HepG2 (cell line): ENCODE data around the gene ACTN2. TPM values are rescaled to one million over a fixed set of nuclear protein-coding genes. Genes with fewer than 3 reads are reported as not detected.

Experiments
- ATAC-seq: fragments of 200-7000 bp; cut with Tn5 transposase; 3 replicates; pipeline ENCODE4 v1.9.1; 2020; ENCODE audit warnings: mild to moderate bottlenecking, moderate library complexity
- BruUV-seq: library from RNA; stranded (reverse); fragments of 400-500 nt; replicated peaks from 2 replicates; lab custom pipeline; 2021; lab: Mats Ljungman, UMichigan
- CTCF ChIA-PET: fragments of 300-600 bp; formaldehyde crosslinking; extraction: SDS; loops from one replicate; lab custom pipeline; 2021; ENCODE audit warnings: low total read pairs, inconsistent platforms, low intra/inter-chr PET ratio; lab: Yijun Ruan, JAX
- POLR2A ChIA-PET: fragments of 350-600 bp; sonication (Branson Sonifier 250); formaldehyde crosslinking; loops from one replicate; lab custom pipeline; 2020; ENCODE audit warnings: antibody characterized with exemption, inconsistent platforms; lab: Yijun Ruan, JAX
- DNase-seq: peaks from one replicate; pipeline ENCODE4 v3.0.0-alpha.2; 2015; ENCODE audit warnings: low spot score
- FAIRE-seq: peaks from 3 replicates; lab custom pipeline; 2011; peaks lifted over from hg19 to GRCh38; lab: Jason Lieb, UNC
- H2AFZ ChIP-seq: one replicate; pipeline ENCODE4 v1.6.1; 2011; ENCODE audit warnings: low read length, inconsistent platforms
- H3K27ac ChIP-seq: fragments of 300-600 bp; 3 replicates; pipeline ENCODE4 v1.8.0; 2011; ENCODE audit warnings: mixed run types, mild to moderate bottlenecking, mixed read lengths, low read length, inconsistent platforms; ENCODE audit not compliant: insufficient read depth; ENCODE audit errors: extremely low read length
- H3K27me3 ChIP-seq, 2 experiments: fragments of 200-600 bp in 1 of 2; 2 replicates in 1 of 2; 3 replicates in 1 of 2; pipeline versions ENCODE4 v1.6.0 to v1.8.0; 2011; ENCODE audit warnings: low read length in 2 of 2, mild to moderate bottlenecking in 2 of 2, moderate library complexity in 2 of 2, inconsistent platforms in 1 of 2; ENCODE audit not compliant: insufficient read depth in 2 of 2, control insufficient read depth in 1 of 2
- H3K36me3 ChIP-seq, 2 experiments: fragments of 200-600 bp in 1 of 2; replicated peaks in 1 of 2; 2 replicates in 1 of 2; 3 replicates in 1 of 2; pipeline versions ENCODE4 v1.5.1 to v1.8.0; 2011; ENCODE audit warnings: low read length in 2 of 2, inconsistent platforms in 1 of 2; ENCODE audit not compliant: insufficient read depth in 2 of 2, control insufficient read depth in 1 of 2
- H3K4me1 ChIP-seq: 2 replicates; pipeline ENCODE4 v1.5.1; 2012; ENCODE audit warnings: low read length, inconsistent platforms; ENCODE audit not compliant: insufficient read depth
- H3K4me2 ChIP-seq: 2 replicates; pipeline ENCODE4 v1.6.0; 2011; ENCODE audit warnings: low read depth, low read length, inconsistent platforms
- H3K4me3 ChIP-seq, 3 experiments: fragments of 200-600 bp in 1 of 3; sonication (generic), shearing (Covaris generic) in 1 of 3; replicated peaks in 1 of 3; 2 replicates each; pipeline ENCODE4 v1.5.1; 2011 to 2016; ENCODE audit warnings: low read length in 3 of 3, inconsistent platforms in 2 of 3, low read depth in 2 of 3, mild to moderate bottlenecking in 2 of 3, control low read depth in 1 of 3, mixed read lengths in 1 of 3; ENCODE audit not compliant: insufficient read depth in 1 of 3
- H3K79me2 ChIP-seq: one replicate; pipeline ENCODE4 v1.6.1; 2011; ENCODE audit warnings: low read length, inconsistent platforms; ENCODE audit not compliant: insufficient read depth
- H3K9ac ChIP-seq: 2 replicates; pipeline ENCODE4 v1.6.0; 2011; ENCODE audit warnings: mild to moderate bottlenecking, low read depth, low read length, inconsistent platforms; ENCODE audit not compliant: insufficient read depth
- H3K9me3 ChIP-seq: 2 replicates; pipeline ENCODE4 v1.5.1; 2012; ENCODE audit warnings: mild to moderate bottlenecking, low read length
- H4K20me1 ChIP-seq: 2 replicates; pipeline ENCODE4 v1.6.0; 2011; ENCODE audit warnings: inconsistent platforms, mild to moderate bottlenecking, low read length, moderate library complexity; ENCODE audit not compliant: insufficient read depth
- POGZ ChIP-seq: sonication (generic); formaldehyde crosslinking; IDR thresholded peaks from 2 replicates; pipeline ENCODE4 v1.4.0; 2020; ENCODE audit warnings: mild to moderate bottlenecking, missing genetic modification reagents
- PRDM15 ChIP-seq: sonication (generic); formaldehyde crosslinking; IDR thresholded peaks from 2 replicates; pipeline ENCODE4 v1.4.0; 2020; ENCODE audit warnings: missing genetic modification reagents
- THAP9 ChIP-seq: sonication (generic); formaldehyde crosslinking; IDR thresholded peaks from 2 replicates; pipeline ENCODE4; 2020; ENCODE audit warnings: missing genetic modification reagents, mild to moderate bottlenecking, borderline replicate concordance
- ZNF484 ChIP-seq: sonication (generic); formaldehyde crosslinking; IDR thresholded peaks from 2 replicates; pipeline ENCODE4 v1.5.1; 2020; ENCODE audit warnings: mild to moderate bottlenecking, low read depth, missing genetic modification reagents, borderline replicate concordance
- ZNF580 ChIP-seq: IDR thresholded peaks from 2 replicates; pipeline ENCODE4 v1.6.1; 2016; ENCODE audit warnings: low read depth, borderline replicate concordance
- WGBS: methylation state at CpG from one replicate; pipeline ENCODE4 v1.1.6; 2017; ENCODE audit warnings: low lambda C conversion rate; 5-methylcytosine and 5-hydroxymethylcytosine counted together
- in situ Hi-C: cut with HindIII; loops from 2 replicates; pipeline ENCODE4 v1.10.0; 2017; ENCODE audit warnings: low pct_unique_long_range_greater_than_20kb; ENCODE audit not compliant: extremely low pct_ligation_motif_present
- intact Hi-C: fragments of 100-400 bp; cut with micrococcal nuclease; formaldehyde crosslinking; loops from one replicate; pipeline ENCODE4 v1.10.0; 2022; ENCODE audit not compliant: unreplicated experiment
- polyA plus RNA-seq, 8 experiments: library from polyadenylated mRNA; depleted of rRNA in 3 of 8; stranded (reverse) in 7 of 8; unstranded in 1 of 8; fragments of >200 nt; fragmentation: Illumina TruSeq in 4 of 8; extraction: Trizol in 4 of 8; gene quantifications; 2 replicates each; pipeline versions ENCODE4 v1.2.1 to v1.2.3, GENCODE V29; 2011 to 2016; ENCODE audit warnings: low read depth in 4 of 8, missing spikeins in 1 of 8, mixed read lengths in 1 of 8; ENCODE audit not compliant: insufficient read depth in 1 of 8
- total RNA-seq, 5 experiments: library from RNA; depleted of rRNA; stranded (reverse); fragments of >200 nt; fragmentation: Illumina TruSeq; extraction: Trizol; gene quantifications; 2 replicates each; pipeline ENCODE4 v1.2.3, GENCODE V29; 2016; ENCODE audit warnings: low read depth in 1 of 5

Gene ACTN2
- total and polyA plus RNA-seq, 2 of the 13 experiments (the other 11 are each of a cell fraction or from before 2014, with no cell fraction given): 0.04 to 0.13 TPM

GRCh38 chr1:236705771-236706170 lies 19.5 kb downstream of the ACTN2 start (continued):
- TF ChIP-seq PRDM15 (CRISPR knock-in tag): no peak
- no peak for TF ChIP-seq ZNF484 (CRISPR knock-in tag)
- TF ChIP-seq THAP9 (CRISPR knock-in tag): no peak
- TF ChIP-seq, all 625 proteins: peak for 0

- intact Hi-C loops (no loop called here), in situ Hi-C loops (no loop called here)
- Histone ChIP-seq H4K20me1 (no peaks in the 10 kb centered on the region), H3K9me3 (no peaks in the 10 kb centered on the region), H2AFZ (no peak overlapping the region), H3K36me3 (no peaks in the 10 kb centered on the region), H3K9ac (no peak overlapping the region), H3K27me3 (peaks cover 0 to 27% of the 10 kb centered on the region in 2 experiments; a peak in 2 of 5 replicates), H3K4me2 (no peak overlapping the region), H3K4me1 (no peaks in the 10 kb centered on the region), H3K4me3 (no peak overlapping the region), H3K79me2 (no peaks in the 10 kb centered on the region), H3K27ac (no peak overlapping the region)
- BruUV-seq: no TSS peak
- DNase-seq: no peak
- WGBS: 0% methylated on average over 1 of the region's 1 CpG
- no peak for FAIRE-seq
- POLR2A ChIA-PET: no interaction called here
- no peak for ATAC-seq
- CTCF ChIA-PET: no interaction called here
- TF ChIP-seq POGZ (no peak), ZNF580 (CRISPR knock-in tag) (no peak)
- TF ChIP-seq, all 625 proteins: peak for 0
These were observed 19.9 kb downstream of the ACTN2 start for GRCh38 chr1:236706183-236706582.
